Inflammatory macrophage (primary cell): ENCODE data around the gene PDE10A.
"Not testable (repeated sequence)": the region's sequence is repeated elsewhere in the genome, so short reads cannot be mapped to it uniquely, and the experiment has no call there.

Source experiments
- DNase-seq, 2 donors: peaks; one replicate each; pipeline ENCODE4 v3.0.0-alpha.2; 2020 to 2022

The PDE10A gene

DNA sequence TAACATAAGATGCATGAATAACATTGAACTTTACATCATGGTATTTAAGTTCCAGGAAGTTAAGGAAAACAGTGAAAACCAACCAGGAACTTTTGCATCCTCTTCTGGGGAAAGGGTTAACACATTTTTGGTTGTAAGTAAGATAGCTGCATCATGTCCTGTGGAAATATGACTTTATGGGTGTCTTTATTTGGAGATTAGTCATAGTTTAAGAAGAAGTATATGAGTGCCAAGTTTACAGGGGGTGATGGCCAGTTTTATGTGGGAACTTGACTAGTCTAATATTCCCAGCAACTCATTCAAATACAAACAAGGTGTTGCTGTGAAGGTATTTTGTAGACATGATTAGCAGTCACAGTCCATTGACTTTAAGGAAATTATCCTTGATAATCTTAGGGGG lies 78.0 kb downstream of the PDE10A start:
- no peak for DNase-seq

- DNase-seq, result no peak
Observed at GRCh38 chr6:165584541-165584940, 78.5 kb downstream of the PDE10A start.

DNA sequence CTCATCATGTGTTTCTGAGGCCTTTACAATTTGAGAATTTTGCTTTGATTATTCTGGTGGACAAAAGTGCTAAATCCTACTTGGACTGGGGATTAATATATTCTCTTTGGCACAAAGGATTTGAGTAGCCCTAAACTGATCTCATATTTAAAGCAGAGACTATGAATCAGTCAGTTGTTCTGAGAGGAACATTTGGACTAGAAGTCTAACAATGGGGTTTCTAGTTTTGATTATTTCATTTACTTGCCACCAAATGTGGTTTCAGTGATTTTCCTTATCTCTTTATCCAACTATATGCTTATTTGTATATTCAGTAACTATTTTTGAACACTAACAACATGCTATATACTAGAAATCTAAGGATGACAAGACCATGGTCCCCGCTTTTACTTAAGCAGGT lies 81.4 kb downstream of the PDE10A start:
- no peak for DNase-seq

DNA sequence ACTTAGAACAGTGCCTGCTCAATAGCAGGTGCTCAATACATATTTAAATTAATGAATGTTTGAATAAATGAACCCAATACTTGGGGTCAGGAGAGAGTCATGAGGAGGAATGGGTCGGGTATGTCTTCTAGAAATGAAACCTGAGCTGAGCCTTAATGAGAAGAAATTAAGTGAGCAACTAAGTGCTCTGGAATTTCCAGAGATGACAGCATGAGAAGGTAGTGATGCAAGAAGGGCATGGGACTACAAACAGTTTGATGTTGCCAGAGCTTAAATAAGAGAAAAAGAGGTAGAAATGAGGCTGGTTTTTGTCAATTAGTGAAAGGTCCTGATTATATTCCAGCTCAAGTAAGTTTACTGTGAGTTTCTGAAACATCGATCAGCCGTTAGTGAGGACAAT lies 82.9 kb downstream of the PDE10A start:
- no peak for DNase-seq

DNA sequence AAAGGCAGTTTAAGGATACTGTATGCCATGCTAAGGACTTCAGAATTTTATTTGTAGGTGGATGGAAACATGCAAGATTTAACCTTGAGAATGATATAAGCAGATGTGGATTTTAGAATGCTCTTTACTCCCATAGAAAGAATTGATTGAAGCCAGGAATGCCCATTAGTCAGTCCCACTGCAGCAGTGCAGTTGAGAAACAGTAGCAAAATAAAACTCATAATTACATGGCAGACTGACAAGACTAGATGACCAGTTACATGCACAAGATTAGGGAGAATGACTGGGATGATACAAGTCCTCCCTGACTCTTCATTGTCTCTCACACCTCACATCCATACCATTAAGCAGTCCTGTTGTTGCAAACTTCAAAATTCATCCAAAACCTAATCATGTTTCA lies 83.9 kb downstream of the PDE10A start:
- DNase-seq, result no peak

DNA sequence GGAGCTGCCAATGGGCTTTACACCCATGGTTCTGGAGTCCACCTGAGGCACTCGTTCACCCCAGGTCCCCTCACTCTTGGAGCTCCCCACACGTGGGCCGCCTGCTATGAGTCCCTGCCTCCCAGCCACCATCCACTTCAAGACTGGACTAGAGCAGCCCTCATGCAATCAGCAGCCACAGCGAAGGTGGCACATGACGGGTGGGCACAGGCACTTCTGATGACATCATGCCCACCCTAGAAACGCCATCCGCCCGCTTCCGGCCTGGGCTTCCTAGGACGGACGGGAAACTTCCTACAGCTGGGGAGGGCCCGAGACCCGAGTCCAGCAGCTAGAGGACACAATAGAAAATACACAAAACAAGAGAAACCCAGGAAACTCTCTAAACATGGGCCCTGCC lies 85.5 kb downstream of the PDE10A start:
- DNase-seq, result no peak

DNA sequence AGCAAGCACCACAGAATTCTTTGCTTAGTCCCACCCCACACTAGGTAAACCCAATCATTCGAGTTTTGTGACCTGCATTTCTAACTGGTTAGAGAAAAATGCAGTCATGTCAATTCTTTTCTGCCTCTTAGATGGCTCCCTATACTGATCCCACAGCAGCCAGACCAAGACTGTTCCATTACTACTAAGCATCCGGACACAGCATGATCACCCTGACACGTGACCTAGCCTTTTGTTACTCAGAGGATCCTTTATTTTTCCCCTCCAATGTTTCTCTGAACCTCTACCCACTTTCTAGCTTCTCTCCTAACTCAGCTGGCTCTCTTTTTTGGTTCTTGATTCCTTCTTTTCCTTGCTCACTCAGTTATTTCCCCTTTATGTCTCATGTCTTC lies 87.9 kb downstream of the PDE10A start:
- no peak for DNase-seq

DNA sequence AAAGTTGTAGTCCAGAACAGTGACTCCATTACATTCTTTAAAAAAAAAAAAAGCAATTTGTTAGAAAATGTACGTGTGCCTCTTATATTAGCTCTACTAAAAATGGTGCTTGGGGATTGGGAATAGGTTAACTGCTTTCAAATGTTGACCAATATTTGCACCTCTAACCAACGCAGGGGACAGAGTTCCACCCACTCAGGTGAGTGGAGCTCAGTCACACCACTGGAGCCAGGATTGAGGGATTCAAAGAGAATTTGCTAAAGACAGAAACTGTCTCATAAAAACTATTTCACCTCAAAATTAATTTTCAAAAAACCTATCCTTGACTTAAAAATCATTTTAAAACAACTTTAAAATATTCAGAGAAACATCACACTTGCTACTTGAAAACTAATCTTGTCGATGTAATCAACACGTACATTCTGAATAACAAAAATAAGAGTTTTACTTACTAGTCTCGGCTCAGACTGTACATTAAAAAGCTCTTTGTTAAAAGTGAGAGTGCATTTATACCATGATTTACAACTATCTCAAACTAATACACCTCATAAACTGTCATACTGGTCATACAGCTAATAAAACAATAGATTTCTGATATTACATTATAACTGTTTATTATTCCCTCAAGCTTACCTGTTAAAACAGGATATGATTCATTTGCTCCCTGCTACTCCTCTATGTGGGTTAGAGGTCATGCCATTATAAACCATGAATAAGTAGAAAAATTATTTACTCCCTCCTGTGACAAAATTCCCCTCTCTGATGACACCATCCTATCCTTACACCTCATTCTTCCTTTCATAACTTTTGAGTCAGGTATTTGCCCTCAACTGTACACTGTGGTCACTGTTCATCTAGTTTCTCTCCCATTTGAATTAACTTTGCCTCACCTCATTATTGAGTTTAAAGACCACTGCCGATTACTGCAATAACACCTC lies 88.6 kb downstream of the PDE10A start:
- no peak for DNase-seq

DNA sequence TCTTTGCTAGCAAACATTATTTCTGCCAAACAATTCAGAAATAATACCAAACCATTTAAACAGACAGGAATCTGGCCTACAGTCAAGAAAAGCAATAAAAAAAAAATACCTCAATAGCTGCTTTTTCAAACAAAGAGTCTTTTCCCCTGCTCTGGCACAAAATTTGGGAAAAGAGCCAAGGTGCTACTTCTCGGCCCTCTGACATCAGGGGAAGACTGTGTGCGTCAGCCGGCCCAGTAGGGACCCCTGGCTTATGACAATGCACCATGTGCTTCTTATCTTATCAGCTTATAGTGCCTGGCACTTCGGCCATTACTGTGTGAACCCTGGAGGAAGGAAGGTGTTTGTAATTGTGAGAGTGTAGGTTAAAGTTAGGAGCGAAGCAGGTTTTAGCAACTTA lies 89.4 kb downstream of the PDE10A start:
- no peak for DNase-seq

- no peak for DNase-seq
Observed at GRCh38 chr6:165571721-165572132, 91.3 kb downstream of the PDE10A start.

GRCh38 chr6:165571068-165571682 lies 91.9 kb downstream of the PDE10A start:
- DNase-seq, result no peak

DNA sequence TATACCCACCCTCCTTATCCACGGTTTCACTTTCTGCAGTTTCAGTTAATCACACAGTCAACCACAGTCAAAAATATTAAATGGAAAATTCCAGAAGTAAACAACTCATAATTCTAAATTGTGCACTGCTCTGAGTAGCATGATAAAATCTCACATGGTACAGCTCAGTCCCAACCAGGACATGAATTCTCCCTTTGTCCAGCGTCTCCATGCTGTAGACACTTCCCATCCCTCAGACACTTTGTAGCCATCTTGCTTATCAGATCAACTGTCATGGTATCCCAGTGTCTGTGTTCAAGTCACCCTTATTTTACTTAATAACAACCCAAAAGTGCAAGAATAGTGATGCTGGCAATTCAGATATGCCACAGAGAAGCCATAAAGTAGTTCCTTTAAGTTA lies 94.7 kb downstream of the PDE10A start:
- no peak for DNase-seq

- DNase-seq, result no peak
Observed at GRCh38 chr6:165566088-165566828, 96.8 kb downstream of the PDE10A start.

DNA sequence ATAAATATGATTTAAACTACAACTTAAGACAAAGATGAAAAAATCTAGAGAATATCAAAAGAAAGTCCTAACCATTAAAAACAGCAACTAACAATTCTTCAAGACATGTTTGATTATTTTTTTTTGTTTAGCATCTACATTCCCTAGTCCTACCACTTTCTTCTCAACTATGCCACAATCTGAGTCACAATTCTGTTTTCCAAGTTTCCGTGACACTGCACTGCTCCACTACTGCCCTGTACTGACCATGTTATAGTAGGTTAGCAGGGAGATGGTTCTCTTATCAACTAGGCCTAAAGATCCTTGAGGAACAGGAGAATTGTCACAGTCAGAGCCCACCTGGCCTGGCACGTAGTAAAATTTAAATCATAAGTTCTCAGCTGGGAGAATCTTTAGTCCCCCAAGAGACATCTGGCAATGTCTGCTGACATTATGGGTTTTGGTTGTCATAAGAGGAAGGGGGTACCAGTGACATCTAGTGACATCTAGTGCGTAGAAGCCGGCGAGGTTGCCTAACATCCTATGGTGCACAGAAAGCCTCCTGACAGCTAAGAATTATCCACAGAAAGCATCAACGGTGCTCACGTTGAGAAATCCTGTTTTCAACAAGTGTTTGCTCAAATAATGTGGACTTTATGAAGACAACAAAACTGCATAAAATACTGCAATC lies 100.5 kb downstream of the PDE10A start:
- no peak for DNase-seq

DNA sequence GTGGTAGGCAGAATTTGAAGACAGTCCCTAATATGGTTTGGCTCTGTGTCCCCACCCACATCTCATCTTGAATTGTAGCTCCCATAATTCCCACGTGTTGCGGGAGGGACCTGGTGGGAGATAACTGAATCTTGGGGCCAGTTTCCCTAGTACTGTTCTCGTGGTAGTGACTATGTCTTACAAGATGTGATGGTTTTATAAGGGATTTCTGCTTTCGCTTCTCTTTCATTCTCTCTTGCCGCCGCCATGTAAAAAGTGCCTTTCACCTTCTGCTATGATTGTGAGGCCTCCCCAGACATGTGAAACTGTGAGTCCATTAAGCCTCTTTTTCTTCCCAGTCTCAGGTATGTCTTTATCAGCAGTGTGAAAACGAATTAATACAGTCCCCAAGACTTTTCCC lies 103.4 kb downstream of the PDE10A start:
- DNase-seq, result no peak

DNA sequence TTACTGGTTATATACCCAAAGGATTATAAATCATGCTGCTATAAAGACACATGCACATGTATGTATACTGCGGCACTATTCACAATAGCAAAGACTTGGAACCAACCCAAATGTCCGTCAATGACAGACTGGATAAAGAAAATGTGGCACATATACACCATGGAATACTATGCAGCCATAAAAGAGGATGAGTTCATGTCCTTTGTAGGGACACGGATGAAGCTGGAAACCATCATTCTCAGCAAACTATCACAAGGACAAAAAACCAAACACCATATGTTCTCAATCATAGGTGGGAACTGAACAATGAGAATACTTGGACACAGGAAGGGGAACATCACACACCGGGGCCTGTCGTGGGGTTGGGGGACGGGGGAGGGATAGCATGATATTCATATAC lies 104.9 kb downstream of the PDE10A start:
- not testable (repeated sequence) for DNase-seq

DNA sequence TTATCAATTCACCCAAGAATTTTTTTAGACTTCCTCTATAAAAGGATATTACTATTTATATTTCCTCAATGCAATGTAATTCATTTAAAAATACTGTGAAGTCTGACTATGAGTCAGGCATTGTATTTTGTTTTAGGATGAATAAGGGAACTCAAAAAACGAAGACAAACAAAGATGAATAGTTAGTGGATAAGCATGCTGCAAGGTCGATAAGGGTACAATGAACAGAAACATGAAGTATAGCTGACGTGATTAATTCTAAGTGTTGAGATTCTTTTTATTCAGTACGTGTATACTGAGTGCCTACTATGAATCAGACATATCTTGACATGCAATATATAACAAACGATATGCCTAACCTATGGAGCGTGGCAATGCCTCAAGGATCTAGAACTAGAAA lies 105.4 kb downstream of the PDE10A start:
- DNase-seq, result no peak

- no peak for DNase-seq
Observed at GRCh38 chr6:165556116-165556843, 106.8 kb downstream of the PDE10A start.

GRCh38 chr6:165554644-165555043 lies 108.4 kb downstream of the PDE10A start:
- not testable (repeated sequence) for DNase-seq

- DNase-seq, result no peak
Observed at GRCh38 chr6:165552248-165552736, 110.7 kb downstream of the PDE10A start.

GRCh38 chr6:165551828-165552227 lies 111.2 kb downstream of the PDE10A start:
- DNase-seq, result no peak

- no peak for DNase-seq
Observed at GRCh38 chr6:165548450-165548849, 114.6 kb downstream of the PDE10A start.
